HG03521 (cell line): ENCODE measurements around the gene EXD2.
"Not testable (repeated sequence)": the region's sequence is repeated elsewhere in the genome, so short reads cannot be mapped to it uniquely, and the experiment has no call there.

Experiments used
- ATAC-seq: cut with Tn5 transposase; IDR thresholded peaks from one replicate; pipeline ENCODE4 v1.9.1; 2021; ENCODE audit warnings: mild to moderate bottlenecking, moderate library complexity; ENCODE audit not compliant: unreplicated experiment

EXD2 gene

GRCh38 chr14:69193721-69194120 is 2.4 kb downstream of the EXD2 start:
- no peak for ATAC-seq

GRCh38 chr14:69199786-69200185 is 8.5 kb downstream of the EXD2 start:
- no peak for ATAC-seq

- ATAC-seq, result no peak
These were observed 13.5 kb downstream of the EXD2 start for GRCh38 chr14:69204753-69205152.

DNA sequence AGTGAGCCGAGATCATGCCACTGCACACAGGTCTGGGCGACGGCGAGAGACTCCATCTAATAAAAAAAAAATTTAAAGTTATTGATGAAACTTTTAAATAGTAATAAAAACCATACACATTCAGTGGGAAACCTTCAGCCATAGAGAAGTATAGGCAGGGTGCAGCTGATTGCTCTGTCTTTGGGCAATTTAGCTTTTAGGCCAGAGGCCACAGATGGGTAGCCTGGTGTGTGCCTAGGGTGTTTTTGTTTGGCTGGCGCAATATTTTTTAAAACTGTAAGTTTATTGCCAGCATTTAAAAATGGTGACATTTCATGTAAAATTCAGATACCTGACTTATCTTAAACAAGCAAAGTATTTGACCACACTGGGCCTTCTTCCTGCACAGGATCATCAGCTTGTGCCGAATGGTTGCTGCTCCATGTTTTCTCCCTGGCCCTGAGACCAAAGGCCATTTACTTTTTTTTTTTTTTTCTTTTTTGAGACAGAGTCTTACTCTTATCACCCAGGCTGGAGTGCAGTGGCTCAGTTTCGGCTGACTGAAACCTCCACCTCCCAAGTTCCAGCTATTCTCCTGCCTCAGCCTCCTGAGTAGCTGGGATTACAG is 16.2 kb downstream of the EXD2 start:
- ATAC-seq, result no peak

GRCh38 chr14:69208666-69209065 is 17.4 kb downstream of the EXD2 start:
- no peak for ATAC-seq

- ATAC-seq, result no peak
These were observed 23.1 kb downstream of the EXD2 start for GRCh38 chr14:69214393-69214792.

DNA sequence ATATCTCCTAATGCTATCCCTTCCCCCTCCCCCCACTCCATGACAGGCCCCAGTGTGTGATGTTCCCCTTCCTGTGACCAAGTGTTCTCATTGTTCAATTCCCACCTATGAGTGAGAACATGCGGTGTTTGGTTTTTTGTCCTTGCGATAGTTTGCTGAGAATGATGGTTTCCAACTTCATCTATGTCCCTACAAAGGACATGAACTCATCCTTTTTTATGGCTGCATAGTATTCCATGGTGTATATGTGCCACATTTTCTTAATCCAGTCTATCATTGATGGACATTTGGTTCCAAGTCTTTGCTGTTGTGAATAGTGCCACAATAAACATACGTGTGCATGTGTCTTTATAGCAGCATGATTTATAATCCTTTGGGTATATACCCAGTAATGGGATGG is 26.4 kb downstream of the EXD2 start:
- ATAC-seq, result not testable (repeated sequence)

DNA sequence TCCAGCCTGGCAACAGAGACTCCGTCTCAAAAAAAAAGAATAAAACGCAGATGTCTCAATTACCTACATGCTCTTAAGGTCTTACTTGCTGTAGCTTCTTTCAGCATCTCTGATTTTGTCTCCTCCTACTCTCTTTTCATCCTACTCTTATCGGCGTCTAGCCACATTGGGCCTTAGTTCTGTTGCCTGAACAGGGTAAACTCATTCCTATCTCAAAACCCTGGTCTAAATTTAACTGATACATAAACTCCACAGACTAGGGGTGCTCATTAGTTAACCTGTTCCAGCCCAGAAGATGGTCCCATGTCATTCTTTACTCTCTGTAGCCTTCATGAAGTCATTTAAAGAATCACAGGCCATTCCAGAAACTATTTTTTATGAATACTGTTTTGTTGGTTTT is 33.6 kb downstream of the EXD2 start:
- no peak for ATAC-seq

- no peak for ATAC-seq
These were observed 34.9 kb downstream of the EXD2 start for GRCh38 chr14:69226178-69226577.

- no peak for ATAC-seq
These were observed 35.4 kb downstream of the EXD2 start for GRCh38 chr14:69226736-69227135.

DNA sequence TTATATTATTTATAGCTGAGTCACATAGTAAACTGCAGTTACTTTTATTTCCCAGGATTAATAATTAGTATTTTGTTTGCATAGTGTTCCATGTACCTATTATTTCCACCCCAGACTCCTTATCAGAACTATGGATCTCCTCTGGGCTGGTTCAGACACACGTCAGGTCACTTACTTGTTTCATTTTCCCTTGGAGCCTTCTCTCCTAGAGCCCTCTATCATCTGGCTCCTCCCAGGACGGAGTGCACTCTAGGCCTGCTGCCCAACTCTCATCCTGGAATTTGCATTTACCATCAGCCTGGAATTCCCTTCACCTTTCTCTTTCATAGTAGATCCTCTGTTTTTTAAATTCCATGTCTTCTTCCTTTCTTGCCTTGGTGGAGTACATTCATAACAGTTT is 40.2 kb downstream of the EXD2 start:
- ATAC-seq, result no peak

GRCh38 chr14:69232388-69232787 is 41.1 kb downstream of the EXD2 start:
- ATAC-seq, result no peak

DNA sequence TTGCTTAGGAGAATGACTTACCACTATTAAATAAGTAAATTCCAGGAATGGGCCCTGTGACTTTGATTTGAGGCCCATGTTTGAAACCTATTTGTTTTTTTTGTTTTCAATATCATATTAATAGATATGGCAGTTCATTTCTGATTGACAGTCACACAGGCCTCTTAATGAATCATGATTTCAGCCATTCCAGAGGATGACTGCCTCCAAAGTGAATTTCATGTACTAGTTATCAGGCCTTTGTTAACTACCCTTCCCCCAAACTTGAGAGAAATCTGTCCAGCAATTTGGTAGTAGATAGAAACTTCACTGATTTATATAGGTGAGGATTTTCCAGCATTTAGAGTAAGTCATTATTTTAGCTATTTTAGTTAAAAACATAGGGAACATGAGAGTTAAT is 42.8 kb downstream of the EXD2 start:
- ATAC-seq, result no peak

DNA sequence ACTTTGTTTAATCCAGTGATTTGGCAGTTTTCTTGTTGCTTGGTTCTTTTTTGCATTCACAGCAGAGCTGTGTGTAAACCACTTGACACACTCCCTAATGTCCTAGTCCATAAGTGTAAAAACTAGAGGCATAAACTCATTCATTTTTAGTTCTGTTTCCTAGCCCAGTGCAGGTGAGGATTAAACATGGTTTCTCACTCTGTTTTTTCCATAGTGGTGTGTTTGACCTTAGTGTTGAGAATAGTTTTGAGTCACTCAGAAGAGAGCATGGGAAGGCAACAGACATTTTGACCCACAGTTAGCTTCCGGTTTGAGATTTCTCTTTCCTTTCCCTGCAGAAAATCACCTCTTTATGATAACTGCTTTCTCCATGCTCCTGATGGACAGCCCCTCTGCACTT is 44.4 kb downstream of the EXD2 start:
- ATAC-seq, result no peak

- no peak for ATAC-seq
These were observed 45.8 kb downstream of the EXD2 start for GRCh38 chr14:69237142-69237541.

- no peak for ATAC-seq
These were observed 46.3 kb downstream of the EXD2 start for GRCh38 chr14:69237584-69237983.

DNA sequence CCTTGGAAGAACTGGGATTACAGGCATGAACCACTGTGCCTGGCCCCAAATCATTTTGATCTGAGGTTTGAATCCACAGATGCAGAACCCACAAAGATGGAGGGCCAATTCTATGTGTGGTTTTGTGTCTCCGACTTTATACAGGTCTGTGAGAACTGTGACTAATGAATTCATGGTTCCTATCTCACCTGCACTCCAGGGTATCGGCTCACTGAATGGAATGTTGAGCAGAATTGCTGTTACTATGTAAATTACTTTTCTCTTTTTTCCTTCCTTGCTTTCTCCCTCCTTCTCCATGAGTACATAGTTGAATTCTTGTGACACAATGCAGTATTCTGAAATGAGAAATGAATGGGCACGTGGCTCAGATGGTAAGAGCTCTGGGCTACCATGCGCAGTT is 47.6 kb downstream of the EXD2 start:
- ATAC-seq, result no peak

DNA sequence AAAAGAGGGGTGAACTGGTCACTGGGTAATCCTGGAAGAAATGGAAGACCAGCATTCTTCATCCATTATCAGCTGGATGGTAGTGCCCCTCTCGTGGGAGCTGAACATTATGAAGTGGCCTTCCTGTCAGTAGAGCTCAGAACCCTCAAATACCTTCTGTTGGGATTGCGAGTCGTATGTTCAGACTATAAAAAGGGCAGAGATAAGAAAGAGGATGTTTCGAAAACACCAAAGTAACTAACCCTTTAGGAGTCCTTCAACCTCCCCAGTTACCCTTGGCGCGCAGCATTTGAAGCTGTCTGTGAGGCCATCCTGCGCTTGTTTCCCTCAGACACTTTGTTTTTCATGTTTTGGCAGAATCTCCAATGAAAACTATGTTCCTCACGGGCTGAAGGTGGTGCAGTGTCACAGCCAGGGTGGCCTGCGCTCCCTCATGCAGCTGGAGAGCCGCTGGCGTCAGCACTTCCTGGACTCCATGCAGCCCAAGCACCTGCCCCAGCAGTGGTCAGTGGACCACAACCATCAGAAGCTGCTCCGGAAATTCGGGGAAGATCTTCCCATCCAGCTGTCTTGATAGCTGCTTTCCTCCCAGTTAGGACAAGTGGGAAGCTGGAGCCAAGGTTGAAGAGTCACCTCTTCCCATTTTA is 49.4 kb downstream of the EXD2 start:
- no peak for ATAC-seq

DNA sequence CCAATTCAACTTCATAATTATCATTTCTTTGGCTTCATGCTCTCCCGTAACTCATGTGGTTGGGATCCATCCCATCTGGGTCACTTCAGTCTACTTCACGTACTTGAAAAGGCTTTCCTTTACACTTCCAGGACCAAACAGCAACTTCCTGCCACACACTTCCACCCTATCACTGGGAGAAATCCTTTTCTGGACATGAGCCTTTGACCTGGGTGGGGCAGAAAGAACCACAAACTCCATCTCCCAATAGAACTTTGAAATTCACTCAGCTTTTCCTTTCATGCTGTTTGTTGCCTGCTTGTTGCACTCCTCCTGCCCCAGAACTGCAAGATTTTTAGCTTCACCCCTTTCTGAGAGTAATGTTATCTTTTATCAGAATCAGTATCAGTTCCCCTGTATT is 50.3 kb downstream of the EXD2 start:
- no peak for ATAC-seq

GRCh38 chr14:69242311-69243224 is 51.3 kb downstream of the EXD2 start:
- no peak for ATAC-seq

DNA sequence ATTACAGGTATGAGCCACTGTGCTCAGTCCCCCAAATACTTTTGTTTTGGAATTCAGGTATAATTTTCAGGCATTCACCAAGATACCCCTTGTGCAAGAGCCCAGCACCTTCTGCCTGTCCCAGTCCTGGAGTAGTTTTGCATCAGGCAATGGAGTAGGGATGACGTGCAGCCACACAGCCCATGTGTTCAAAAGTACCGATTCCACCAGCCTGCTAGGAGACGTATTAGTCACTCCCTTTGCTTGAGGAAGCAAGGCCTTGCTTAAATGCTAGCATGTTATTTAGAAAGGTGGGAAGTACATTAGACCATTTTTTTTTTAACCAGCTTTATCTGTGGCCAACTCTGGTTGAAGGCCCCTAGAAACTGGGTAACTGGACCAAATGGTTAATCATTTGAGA is 53.6 kb downstream of the EXD2 start:
- ATAC-seq, result no peak

DNA sequence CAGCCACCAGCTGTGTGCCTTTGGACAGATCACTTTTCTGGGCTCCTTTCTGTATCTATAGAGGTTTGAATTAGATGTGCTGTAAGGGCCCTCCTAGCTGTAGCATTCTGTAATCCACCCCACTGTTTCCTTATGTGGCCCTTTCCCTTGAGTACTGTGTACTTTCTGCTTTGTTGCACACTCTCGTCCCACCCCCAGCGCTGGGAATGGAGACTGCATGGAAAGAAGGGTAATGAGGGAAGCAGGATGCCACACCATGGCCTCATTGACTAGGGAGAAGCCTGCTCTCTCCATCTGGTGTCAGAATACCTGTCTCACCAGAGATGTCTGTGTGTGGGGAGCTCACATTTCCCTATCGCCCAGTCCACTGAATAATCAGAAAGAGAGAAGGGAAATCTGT is 55.0 kb downstream of the EXD2 start:
- ATAC-seq, result no peak
